IPS-NIHi7 (cell line): ENCODE results near the gene VASN.

Source experiments
- DNase-seq: peaks from one replicate; pipeline ENCODE4 v3.0.0; 2012; ENCODE audit warnings: mixed read lengths; ENCODE audit errors: extremely low spot score

The VASN gene

GRCh38 chr16:4353675-4354074 is 18.0 kb upstream of the VASN start:
- DNase-seq, result no peak

- DNase-seq, result no peak
Measured at GRCh38 chr16:4354512-4355409, 16.9 kb upstream of the VASN start.

DNA sequence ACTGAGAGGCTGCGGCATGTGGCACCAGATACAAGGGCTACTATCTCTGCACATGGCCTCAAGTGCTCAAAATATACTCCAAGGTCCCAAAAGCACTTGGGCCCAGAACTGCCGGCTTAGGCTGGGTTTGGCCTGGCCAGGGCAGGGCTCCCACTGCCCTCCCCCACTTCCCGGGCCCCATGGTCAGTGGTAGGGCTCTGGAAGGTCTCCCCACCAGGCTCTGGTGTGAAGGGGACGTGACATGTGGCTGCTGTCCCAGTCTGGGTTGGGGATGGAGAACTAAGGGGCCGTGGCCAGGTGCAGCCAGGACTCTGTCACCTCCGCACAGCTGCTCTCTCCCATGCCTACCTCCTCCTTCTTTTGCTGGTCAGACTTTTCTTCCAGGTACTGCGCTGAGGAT is 14.8 kb upstream of the VASN start:
- DNase-seq, result no peak

- no peak for DNase-seq
Measured at GRCh38 chr16:4358236-4358635, 13.4 kb upstream of the VASN start.

DNA sequence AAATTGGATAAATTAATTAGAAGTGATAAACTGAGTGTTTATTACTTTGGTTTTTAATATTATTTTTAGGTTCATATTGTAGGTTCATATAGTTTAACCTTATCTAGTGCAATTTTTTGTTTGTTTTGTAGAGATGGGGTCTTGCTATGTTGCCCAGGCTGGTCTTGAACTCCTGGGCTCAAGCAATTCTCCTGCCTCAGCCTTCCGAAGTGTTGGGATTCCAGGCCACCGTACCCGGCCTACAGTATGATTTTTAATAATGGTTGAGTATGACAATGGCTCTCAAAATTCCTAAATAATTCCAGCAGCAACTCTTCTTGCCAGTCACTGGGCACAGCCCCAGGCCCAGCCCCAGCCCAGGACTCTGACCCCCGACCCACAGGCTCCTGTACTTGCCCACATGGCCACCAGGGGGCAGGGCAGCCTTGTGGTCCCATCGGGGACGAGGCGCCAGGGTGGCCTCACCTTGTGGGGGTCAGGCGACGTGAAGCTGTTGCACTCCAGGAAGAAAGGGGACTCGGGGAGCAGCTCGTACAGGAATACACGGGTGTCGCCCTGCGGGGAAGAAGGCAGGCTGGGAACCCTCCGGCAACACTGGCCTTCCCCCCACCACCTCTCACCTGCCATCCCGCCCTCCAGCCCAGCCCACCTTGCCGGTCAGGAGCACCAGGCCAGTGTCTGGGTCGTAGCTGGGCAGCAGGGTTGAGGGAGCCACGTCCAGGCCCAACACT is 12.7 kb upstream of the VASN start:
- peak; percentile 87 for DNase-seq

GRCh38 chr16:4359914-4360313 is 11.7 kb upstream of the VASN start:
- no peak for DNase-seq

DNA sequence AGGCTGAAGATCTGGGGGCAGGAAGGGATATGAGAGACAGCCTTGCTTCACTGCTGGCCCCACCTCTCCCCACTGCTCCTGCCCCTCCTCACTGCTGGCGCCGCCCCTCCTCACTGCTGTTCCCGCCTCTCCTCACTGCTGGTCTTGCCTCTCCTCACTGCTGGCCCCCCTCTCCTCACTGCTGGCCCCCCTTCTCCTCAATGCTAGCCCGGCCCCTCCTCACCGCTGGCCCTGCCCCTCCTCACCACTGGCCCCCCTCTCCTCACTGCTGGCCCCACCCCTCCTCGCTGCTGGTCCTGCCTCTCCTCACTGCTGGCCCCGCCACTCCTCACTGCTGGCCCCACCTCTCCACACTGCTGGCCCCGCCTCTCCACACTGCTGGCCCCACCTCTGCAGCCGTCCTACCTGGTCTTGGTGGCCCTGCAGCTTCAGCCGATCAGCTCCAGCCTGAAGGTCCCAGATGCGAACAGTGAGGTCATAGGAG is 11.1 kb upstream of the VASN start:
- peak; percentile 54 for DNase-seq

- no peak for DNase-seq
Measured at GRCh38 chr16:4361033-4361943, 10.4 kb upstream of the VASN start.

DNA sequence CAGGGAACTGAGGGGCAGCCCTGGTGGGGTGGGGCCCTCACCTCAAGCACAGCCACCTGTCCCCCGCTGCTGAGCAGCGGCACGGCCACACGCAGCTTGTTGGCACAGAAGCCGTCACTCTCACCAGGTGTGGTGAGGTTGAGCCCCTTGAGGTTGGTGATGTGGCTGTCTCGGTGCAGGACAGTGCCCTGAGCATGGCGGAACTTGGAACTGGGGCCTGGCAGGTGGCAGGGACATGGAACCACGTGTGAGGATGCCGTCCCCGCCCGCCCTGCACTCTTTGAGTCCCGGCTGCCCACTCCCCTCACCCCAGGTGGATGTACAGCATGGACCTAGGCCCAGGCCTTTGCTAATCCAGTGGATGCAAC is 9.7 kb upstream of the VASN start:
- DNase-seq, result no peak

- DNase-seq, result no peak
Measured at GRCh38 chr16:4362476-4363135, 9.0 kb upstream of the VASN start.

- DNase-seq, result no peak
Measured at GRCh38 chr16:4364196-4365013, 7.2 kb upstream of the VASN start.

DNA sequence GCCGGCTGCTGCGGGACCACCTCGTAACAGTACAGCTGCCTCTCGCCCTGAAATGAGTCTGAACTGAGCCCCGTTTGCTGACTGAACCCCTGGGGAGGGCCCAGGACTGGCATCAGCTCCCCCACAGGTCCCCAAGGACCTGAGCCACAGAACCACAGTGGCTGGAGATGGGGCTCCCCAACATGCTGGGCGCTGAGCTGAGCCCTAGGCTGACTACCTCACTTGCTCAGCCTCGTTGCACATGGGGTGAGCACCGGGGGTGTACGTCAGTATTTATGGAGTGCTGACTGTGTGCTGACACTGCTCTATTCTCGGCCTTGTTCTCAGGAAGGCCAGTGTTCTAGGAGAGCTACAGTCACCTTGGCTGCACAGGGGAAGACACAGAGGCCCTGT is 6.6 kb upstream of the VASN start:
- no peak for DNase-seq

GRCh38 chr16:4365615-4366014 is 6.0 kb upstream of the VASN start:
- DNase-seq, result no peak

DNA sequence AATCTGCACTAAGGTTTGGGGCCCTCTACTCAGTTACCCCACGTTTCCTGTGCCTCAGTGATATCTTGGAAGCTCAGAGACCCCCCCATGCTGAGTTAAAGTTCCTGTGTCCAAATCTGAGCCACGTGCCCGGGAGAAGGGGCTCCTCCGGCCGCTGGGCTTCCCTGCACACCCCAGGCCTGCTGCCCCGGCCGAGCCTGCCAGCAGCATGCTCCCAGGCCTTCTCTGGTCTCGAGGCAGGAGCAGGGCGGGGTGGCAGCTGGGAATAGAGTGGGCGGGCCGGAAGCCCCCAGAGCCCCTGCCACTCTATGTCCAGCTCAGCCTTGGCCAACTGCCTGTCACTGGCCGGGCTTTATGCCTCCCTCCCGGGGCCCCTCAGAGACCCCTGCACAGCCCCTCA is 5.6 kb upstream of the VASN start:
- DNase-seq, result no peak

- DNase-seq, result no peak
Measured at GRCh38 chr16:4367393-4367856, 4.2 kb upstream of the VASN start.

- DNase-seq, result no peak
Measured at GRCh38 chr16:4369007-4369733, 2.5 kb upstream of the VASN start.

- no peak for DNase-seq
Measured at GRCh38 chr16:4370151-4370550, 1.5 kb upstream of the VASN start.

DNA sequence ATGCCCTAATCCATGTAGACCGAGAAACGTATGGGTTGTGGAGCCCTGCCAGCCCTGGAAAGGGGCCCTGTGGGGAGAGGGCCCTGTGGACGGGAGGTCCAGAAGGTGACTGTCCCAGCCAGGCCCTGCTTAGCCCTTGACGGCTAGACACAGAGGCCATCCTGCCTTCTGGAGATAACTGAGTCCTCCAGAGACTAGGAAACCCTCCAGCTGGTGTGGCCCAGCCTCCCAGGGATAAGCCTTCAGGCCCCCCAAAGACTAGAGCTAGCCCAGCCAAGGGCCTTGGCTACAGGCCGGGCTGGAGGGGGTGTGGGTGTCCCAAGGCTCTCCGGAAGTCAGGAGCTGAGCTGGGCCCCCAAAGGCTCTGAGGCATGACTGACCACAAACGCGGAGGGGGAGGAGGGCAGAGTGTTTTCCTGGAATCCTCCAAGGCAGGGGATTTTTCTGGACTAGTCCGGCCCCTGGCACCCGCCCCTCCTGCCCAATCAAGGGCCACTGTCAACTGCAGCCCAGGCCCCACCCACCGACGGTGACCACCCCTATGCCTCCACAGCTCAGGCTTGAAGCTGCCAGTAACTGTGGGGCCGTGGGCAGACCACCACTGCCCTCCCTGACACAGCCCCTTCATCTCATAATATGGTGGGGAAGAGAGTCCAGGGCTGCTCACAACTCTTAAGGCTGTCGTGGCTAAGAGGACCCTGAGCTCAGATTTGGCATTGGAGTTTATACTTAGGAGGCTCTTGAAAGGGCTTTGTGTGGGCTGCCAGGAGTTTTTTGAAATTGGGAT is 885 bp upstream of the VASN start:
- DNase-seq, result no peak

DNA sequence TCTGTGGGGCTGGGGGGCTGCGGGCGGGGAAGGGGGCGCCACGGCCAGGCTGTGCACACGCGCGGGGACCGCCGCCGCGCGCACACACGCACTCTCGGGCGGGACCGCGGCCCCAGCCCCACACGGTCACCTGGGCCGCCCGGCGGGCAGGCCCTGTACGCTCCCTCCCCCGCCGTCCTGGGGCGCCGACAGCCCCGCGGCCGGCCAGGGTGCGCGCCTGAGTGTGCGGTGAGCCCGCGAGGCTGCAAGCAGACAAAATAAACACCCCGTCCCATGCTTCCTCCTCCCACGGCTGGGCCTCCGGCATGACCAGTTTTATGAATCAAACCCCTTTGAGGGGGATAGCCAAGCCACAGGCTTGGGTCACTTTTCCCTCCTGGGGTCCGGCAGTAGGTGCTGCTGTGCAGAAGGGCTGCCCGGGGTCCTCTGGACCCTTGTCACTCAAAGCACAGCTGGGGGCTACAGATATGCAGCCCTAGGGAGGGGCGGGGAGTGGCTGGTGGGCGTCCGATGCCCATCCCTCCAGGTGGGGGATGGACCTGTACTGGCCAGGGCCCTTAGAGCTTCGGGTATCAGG is 441 bp downstream of the VASN start:
- DNase-seq, result no peak
